22Rv1 (cell line): ENCODE results near the gene DCUN1D3.

ENCODE experiments used
- CTCF ChIP-seq: fragments of 450-650 bp; IDR thresholded peaks from 2 replicates; pipeline ENCODE4 v1.5.1; 2017; ENCODE audit warnings: mild to moderate bottlenecking
- ZFX ChIP-seq: fragments of 450-650 bp; IDR thresholded peaks from 2 replicates; pipeline ENCODE4 v1.6.1; 2017; ENCODE audit warnings: antibody characterized with exemption, borderline replicate concordance

GRCh38 chr16:20870122-20870820 lies 29.9 kb downstream of the DCUN1D3 start:
- TF ChIP-seq CTCF: no peak
- TF ChIP-seq ZFX: no peak
